Sigmoid colon (tissue), 4 donors: ENCODE data around the gene SERPINE1.

ENCODE experiments used
- EP300 ChIP-seq, 4 donors: sonication (generic); formaldehyde crosslinking; IDR thresholded peaks; one replicate each; pipeline ENCODE4 v1.6.1; 2017; ENCODE audit warnings: antibody characterized with exemption in 4 of 4
- POLR2A ChIP-seq, 2 donors: fragments of 450-650 bp; IDR thresholded peaks; one replicate each; pipeline ENCODE4 v1.6.1; 2016; ENCODE audit warnings: antibody characterized with exemption in 2 of 2, mild to moderate bottlenecking in 2 of 2, moderate library complexity in 2 of 2
- POLR2AphosphoS5 ChIP-seq, 4 donors: sonication (generic); formaldehyde crosslinking; IDR thresholded peaks; one replicate each; pipeline ENCODE4 v1.6.1; 2017; ENCODE audit warnings: antibody characterized with exemption in 4 of 4
- TF ChIP-seq, protein P1 (sequence below), 4 experiments: fragments of 450-650 bp in 3 of 4; fragments of 200-600 bp in 1 of 4; IDR thresholded peaks; one replicate each; pipeline ENCODE4 v1.5.1; 2016 to 2019; ENCODE audit warnings: antibody characterized with exemption in 4 of 4, mild to moderate bottlenecking in 3 of 4, moderate library complexity in 2 of 4

DNA sequence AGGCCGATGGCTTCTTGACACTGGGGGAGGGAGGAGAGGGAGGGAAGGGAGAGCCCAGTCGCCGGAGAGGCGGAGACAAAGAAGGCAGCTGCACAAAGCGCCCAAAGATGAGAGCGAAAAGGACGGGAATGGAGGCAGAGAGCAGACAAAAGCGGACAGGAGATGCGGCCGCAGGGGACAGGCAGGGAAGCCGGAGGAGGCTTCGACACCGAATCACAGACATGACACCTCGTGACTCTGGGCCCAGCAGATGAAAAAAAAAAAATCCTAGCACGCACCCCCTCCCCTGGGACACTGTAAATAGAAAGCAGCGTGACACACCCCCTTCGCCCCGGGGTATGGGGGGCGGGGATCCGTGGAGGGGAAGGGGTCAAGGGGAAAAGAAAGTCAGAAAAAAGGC lies 52.2 kb downstream of the SERPINE1 start:
- TF ChIP-seq, protein P1, sequence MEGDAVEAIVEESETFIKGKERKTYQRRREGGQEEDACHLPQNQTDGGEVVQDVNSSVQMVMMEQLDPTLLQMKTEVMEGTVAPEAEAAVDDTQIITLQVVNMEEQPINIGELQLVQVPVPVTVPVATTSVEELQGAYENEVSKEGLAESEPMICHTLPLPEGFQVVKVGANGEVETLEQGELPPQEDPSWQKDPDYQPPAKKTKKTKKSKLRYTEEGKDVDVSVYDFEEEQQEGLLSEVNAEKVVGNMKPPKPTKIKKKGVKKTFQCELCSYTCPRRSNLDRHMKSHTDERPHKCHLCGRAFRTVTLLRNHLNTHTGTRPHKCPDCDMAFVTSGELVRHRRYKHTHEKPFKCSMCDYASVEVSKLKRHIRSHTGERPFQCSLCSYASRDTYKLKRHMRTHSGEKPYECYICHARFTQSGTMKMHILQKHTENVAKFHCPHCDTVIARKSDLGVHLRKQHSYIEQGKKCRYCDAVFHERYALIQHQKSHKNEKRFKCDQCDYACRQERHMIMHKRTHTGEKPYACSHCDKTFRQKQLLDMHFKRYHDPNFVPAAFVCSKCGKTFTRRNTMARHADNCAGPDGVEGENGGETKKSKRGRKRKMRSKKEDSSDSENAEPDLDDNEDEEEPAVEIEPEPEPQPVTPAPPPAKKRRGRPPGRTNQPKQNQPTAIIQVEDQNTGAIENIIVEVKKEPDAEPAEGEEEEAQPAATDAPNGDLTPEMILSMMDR (IDR thresholded peaks at IDR 0.05): no peak
- TF ChIP-seq EP300 (IDR thresholded peaks at IDR 0.05): no peak
- TF ChIP-seq POLR2A (IDR thresholded peaks at IDR 0.05): no peak
- TF ChIP-seq POLR2AphosphoS5 (IDR thresholded peaks at IDR 0.05): no peak
